ENCODE data around the gene GULP1. TPM values are rescaled to one million over a fixed set of nuclear protein-coding genes. Genes with fewer than 3 reads are reported as not detected.

Gene GULP1
- total RNA-seq, 1 donor from 2014 or later = 49.0 TPM

DNA sequence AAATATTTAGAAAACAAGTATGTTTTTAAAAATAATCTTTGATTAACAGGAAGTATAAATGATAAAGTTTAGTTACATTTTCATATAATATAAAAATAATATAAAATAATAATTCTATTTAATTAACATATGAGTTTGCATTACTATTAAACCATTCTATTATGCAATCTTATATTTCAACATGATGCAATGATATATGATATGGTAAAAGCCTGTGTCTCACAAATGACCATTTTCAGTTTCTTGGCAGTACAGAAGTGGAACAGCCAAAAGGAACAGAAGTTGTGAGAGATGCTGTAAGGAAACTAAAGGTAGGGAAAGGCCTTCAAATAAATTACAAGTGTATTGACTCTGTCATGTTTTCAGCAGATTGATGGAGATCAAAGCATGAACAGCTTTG lies 230.8 kb downstream of the GULP1 start:
- Mint-ChIP-seq H3K4me1 (ENCODE audit: unreplicated experiment) (peaks cover 18% of the 10 kb centered on the region), H3K27me3 (no peaks in the 10 kb centered on the region), H3K4me3 (no peak overlapping the region), H3K9me3 (no peaks in the 10 kb centered on the region), H3K27ac (no peak overlapping the region), H3K36me3 (peaks cover 9% of the 10 kb centered on the region)
- TF ChIP-seq, protein P1, sequence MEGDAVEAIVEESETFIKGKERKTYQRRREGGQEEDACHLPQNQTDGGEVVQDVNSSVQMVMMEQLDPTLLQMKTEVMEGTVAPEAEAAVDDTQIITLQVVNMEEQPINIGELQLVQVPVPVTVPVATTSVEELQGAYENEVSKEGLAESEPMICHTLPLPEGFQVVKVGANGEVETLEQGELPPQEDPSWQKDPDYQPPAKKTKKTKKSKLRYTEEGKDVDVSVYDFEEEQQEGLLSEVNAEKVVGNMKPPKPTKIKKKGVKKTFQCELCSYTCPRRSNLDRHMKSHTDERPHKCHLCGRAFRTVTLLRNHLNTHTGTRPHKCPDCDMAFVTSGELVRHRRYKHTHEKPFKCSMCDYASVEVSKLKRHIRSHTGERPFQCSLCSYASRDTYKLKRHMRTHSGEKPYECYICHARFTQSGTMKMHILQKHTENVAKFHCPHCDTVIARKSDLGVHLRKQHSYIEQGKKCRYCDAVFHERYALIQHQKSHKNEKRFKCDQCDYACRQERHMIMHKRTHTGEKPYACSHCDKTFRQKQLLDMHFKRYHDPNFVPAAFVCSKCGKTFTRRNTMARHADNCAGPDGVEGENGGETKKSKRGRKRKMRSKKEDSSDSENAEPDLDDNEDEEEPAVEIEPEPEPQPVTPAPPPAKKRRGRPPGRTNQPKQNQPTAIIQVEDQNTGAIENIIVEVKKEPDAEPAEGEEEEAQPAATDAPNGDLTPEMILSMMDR (conservative IDR thresholded peaks at IDR 0.05) = no peak
- DNase-seq (ENCODE audit: extremely low spot score, unreplicated experiment) = no peak

DNA sequence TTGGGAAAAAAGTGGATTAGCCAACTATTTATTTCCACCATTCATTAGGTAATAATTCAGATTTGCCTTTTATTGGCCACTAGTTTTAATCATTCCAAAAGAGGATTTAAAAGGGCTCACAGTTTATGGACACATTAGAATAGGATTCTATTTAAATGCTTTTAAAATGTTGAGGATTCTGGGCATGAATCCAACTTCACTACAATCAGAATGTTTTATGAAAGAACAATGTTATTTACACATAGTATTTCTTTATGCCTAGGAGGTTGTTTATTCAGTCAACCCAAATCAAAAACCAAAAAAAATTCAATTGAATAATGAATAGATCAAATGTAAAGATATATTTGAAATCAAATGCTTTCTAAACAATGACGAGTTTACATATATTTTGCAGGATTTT lies 232.2 kb downstream of the GULP1 start:
- H3K27me3 Mint-ChIP-seq = no peaks in the 10 kb centered on the region
- TF ChIP-seq, protein P1 (conservative IDR thresholded peaks at IDR 0.05) = no peak
- no peak for DNase-seq (ENCODE audit: extremely low spot score, unreplicated experiment)
- H3K4me1 Mint-ChIP-seq (ENCODE audit: unreplicated experiment) = peaks cover 18% of the 10 kb centered on the region
- no peaks in the 10 kb centered on the region for H3K9me3 Mint-ChIP-seq
- no peak overlapping the region for H3K27ac Mint-ChIP-seq
- no peak overlapping the region for H3K4me3 Mint-ChIP-seq
- H3K36me3 Mint-ChIP-seq = peaks cover 4% of the 10 kb centered on the region

GRCh38 chr2:188524519-188525113 lies 232.9 kb downstream of the GULP1 start:
- no peak overlapping the region for H3K4me3 Mint-ChIP-seq

DNA sequence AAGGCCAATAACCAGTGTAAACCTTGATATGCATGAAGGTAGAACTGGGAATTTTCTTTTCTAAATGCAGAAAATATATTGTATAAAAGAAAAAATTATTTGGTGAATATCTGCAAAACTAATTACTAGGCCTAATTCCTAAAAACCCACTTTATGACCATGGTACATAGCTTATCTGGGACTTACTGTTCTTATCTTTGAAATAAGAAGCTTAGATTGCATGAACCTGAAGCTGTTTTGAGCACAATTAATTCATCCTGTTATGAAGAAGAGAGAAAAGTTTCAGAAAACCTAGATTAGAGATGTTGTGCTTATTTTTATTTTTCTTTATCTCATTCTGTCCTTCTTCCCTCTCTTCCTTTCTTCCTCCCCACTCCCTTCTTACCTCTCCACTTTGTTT lies 235.0 kb downstream of the GULP1 start:
- Mint-ChIP-seq H3K27me3 (no peaks in the 10 kb centered on the region), H3K9me3 (no peaks in the 10 kb centered on the region), H3K36me3 (peaks cover 5% of the 10 kb centered on the region), H3K4me3 (peak overlapping the region; percentile 44), H3K27ac (peak overlapping the region; percentile 41), H3K4me1 (ENCODE audit: unreplicated experiment) (peaks cover 18% of the 10 kb centered on the region)
- TF ChIP-seq, protein P1 (conservative IDR thresholded peaks at IDR 0.05) = no peak
- no peak for DNase-seq (ENCODE audit: extremely low spot score, unreplicated experiment)

More at GRCh38 chr2:188524519-188525113, 232.9 kb downstream of the GULP1 start:
- no peaks in the 10 kb centered on the region for H3K9me3 Mint-ChIP-seq
- no peak overlapping the region for H3K27ac Mint-ChIP-seq
- H3K36me3 Mint-ChIP-seq = peaks cover 4% of the 10 kb centered on the region
- H3K27me3 Mint-ChIP-seq = no peaks in the 10 kb centered on the region
- H3K4me1 Mint-ChIP-seq (ENCODE audit: unreplicated experiment) = peaks cover 18% of the 10 kb centered on the region
- TF ChIP-seq, protein P1 (conservative IDR thresholded peaks at IDR 0.05) = peak; percentile 95
- DNase-seq (ENCODE audit: extremely low spot score, unreplicated experiment) = no peak

DNA sequence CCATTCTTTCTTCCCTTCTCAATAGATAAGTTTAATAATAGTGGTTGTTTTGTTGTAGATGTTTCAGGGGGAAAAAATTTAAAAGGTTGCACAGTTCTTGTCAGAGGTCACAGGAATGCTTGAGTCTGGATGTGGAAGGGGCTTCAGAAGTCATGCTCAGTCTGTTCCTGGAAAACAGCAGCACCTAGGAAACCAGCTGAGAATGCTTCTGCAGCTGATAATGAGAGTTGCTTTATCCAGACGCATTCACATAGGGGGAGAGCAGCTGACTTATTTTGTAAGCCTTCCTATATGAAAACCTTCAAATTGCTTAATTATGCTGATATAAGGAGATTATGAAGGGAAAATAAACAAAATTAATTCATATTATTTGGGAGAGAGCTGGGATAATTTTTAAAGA lies 235.5 kb downstream of the GULP1 start:
- H3K27ac Mint-ChIP-seq = peak overlapping the region; percentile 41
- no peaks in the 10 kb centered on the region for H3K9me3 Mint-ChIP-seq
- peaks cover 18% of the 10 kb centered on the region for H3K4me1 Mint-ChIP-seq (ENCODE audit: unreplicated experiment)
- DNase-seq (ENCODE audit: extremely low spot score, unreplicated experiment) = no peak
- peak overlapping the region; percentile 44 for H3K4me3 Mint-ChIP-seq
- H3K36me3 Mint-ChIP-seq = peaks cover 5% of the 10 kb centered on the region
- TF ChIP-seq, protein P1 (conservative IDR thresholded peaks at IDR 0.05) = no peak
- H3K27me3 Mint-ChIP-seq = no peaks in the 10 kb centered on the region

All from type B pancreatic cell (in vitro differentiated cells).